NCI-H1105 (cell line): ENCODE data around the gene ARHGAP29.

Experiments
- DNase-seq: peaks from one replicate; lab custom pipeline; 2025; lab: John Stamatoyannopoulos, UW

The ARHGAP29 gene

GRCh38 chr1:94234615-94235014 lies 2.8 kb downstream of the ARHGAP29 start:
- DNase-seq, result no peak

DNA sequence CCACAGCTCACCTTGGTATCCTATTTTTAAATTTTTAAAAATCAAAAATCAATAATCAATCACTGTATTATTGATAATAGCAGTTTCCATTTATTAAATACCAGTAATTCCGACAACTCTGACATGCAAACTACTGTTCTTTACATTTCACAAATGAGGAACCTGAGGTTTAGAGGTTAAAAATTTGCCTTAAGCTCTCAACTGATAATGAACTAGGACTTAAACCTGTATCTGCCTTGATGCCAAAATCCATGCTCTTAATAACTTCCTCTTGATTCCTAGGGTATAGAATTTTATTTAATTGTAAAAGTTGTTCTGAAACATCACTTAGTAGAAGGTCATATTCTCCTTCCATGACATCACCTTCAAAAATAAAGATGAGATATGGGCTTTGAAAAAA lies 5.6 kb downstream of the ARHGAP29 start:
- no peak for DNase-seq

DNA sequence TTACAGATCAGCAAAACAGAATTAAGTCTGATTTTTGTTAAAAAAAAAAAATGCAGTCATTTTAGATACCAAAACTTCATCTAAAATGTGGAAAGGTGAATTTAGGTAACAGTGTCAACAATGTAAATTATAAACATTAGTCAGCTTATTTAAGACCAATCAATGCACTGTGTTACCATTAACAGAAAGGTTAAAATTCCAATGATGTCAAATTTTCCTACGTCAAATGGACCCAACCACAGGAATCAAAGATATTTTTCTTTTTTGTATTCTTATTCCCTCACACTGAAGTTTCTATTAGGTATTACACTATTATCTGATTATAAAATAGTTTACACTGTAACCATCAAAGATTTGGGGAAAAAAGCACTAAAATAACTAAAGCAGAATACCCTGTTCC lies 6.5 kb downstream of the ARHGAP29 start:
- DNase-seq, result no peak

- no peak for DNase-seq
Observed at GRCh38 chr1:94228640-94229375, 8.6 kb downstream of the ARHGAP29 start.

- DNase-seq, result no peak
Observed at GRCh38 chr1:94227624-94228023, 9.8 kb downstream of the ARHGAP29 start.

GRCh38 chr1:94225845-94226244 lies 11.5 kb downstream of the ARHGAP29 start:
- DNase-seq, result no peak

GRCh38 chr1:94218332-94218731 lies 19.1 kb downstream of the ARHGAP29 start:
- no peak for DNase-seq

DNA sequence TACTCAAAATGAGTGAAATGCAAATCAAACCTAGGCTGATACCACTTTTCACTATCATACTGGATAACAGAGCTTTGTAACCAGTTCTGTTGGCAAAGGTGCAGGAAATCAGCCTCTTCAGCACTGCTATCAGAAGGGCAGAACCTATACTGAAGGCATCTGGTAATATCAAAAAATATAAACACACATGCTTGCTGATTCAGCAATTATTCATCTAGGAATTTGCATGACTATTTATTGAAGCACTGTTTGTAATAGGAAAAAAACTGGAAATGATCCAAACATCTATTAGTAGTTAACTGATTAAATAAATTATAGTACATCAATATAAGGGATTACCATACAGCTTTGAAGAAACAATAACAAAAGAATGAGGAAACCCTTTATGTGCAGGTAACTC lies 21.4 kb downstream of the ARHGAP29 start:
- no peak for DNase-seq

- DNase-seq, result no peak
Observed at GRCh38 chr1:94209982-94210381, 27.4 kb downstream of the ARHGAP29 start.

DNA sequence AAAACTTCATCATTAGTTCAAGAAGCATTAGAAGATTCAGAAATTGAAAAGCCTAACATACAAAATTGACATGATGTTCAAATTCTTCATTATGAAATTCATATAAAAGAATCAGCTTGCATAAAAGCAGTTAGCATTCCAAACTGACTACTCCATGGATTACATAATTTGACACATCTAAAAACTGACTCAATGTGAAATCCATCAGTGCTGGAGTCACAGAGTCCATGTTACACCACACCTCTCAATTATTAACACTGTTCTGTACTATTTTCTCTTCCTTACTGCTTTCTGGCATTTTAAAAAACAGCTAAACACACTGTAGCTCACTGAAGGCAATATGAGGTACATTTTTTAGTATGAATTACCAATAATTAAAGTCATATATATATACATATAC lies 28.0 kb downstream of the ARHGAP29 start:
- no peak for DNase-seq

DNA sequence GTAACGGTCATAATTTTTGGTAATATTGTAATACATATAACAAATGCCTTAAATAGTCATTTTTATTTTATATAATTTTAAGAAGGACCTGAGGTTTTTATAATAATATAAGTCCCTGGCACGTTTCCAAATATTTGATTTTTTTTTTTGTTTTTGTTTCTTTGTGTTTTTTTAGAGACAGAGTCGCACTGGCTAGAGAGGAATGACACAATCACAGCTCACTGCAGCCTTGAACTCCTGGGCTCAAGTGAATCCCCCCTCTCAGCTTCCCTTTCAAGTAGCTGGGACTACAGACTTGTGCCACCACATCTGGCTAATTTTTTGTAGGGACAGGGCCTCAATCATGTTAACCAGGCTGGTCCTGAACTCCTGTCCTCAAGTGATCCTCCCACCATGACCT lies 29.7 kb downstream of the ARHGAP29 start:
- DNase-seq, result no peak

DNA sequence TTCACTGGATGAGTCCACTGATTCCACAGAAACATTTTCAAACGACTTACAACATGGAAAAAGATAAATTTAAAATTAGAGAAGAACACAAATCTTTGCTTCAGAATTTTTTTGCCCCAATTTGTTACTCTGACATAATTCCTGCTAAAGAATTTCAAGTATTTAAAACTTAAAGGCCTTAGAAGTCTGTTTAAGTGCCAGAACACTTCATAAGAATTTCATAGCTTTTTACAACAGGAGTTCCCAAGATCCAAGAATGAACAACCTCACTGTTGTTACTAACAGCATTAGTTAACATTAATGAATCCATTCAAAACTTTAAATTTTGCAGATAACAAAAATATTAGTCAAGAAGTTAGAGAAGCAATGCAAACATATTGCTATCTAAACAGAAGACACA lies 31.7 kb downstream of the ARHGAP29 start:
- no peak for DNase-seq

DNA sequence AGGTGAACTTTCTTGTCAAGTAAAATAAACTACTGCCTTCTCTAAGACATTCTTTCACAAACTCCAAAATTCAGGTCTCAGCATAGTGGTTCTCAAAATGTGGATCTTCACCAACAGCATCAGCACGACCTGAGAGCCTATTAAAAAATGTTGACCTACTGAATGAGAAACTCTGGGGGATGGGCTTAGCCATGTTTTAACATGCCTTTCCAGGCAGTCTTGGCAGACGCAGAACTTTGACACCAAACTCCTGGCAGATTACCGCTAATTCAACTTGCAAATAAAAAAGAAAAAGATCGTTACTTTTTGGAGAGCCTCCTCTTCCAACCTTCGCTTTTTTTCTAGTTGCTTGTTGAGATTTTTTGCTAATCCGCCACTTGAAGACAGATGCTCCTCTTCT lies 35.1 kb downstream of the ARHGAP29 start:
- DNase-seq, result no peak

DNA sequence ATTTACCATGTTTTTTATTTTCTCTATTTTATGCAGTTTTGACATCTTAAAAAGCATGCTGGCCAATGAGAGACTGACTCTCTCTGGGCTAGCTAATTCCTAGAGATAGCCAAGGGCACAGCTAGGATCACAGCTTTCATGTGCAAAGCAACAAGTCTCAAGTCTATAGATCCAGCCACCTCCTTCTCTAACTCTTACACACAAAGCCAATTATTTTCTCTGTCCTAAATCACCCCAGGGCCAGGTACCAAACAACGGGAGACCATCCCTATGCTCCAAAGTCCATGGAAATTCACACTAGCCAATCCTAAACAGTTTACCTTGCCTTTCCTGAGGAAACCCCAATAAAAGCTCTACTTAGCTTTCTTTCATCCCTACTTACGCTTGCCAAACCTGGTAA lies 38.0 kb downstream of the ARHGAP29 start:
- DNase-seq, result no peak

GRCh38 chr1:94194079-94194865 lies 43.1 kb downstream of the ARHGAP29 start:
- no peak for DNase-seq

DNA sequence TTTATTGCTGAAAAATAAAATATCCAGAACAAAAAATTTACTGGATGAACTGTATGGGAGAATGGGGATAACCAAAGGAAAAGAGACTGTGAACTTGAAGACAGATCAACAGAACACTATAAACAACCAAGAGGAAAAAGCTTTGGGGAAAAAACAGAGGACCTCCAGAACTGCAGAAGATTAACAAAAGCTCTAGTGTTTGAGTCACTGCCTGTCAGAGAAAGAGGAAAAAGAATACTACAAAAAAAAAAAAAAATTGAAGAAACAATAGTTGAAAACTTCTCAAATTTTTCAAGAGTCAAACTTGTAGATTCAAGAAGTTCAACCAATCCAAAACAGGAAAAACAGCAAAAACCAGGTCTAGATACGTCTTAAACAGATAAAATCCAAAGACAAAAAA lies 44.3 kb downstream of the ARHGAP29 start:
- no peak for DNase-seq

- DNase-seq, result no peak
Observed at GRCh38 chr1:94191216-94191615, 46.2 kb downstream of the ARHGAP29 start.

GRCh38 chr1:94186946-94187345 lies 50.4 kb downstream of the ARHGAP29 start:
- no peak for DNase-seq

- no peak for DNase-seq
Observed at GRCh38 chr1:94183197-94183815, 54.1 kb downstream of the ARHGAP29 start.

GRCh38 chr1:94182191-94182590 lies 55.2 kb downstream of the ARHGAP29 start:
- no peak for DNase-seq

DNA sequence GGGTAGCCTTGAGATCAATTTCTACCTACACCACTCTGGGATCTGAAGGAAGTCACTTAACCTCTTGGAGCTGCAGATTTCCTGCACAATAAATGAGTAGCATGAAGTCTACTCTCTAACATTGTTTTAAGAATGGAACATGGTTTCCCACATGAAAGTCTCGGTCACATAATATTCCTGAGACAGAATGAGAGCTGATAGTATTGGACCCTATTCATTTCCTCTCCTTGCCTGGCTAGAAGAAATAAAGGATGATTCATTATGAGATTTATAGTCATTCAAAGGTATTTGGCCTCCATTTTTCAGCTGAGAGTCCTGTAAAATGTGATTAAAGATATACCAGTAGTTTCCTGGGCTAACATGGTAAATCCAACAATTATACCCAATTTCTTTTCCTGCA lies 56.7 kb downstream of the ARHGAP29 start:
- no peak for DNase-seq

GRCh38 chr1:94178901-94179300 lies 58.5 kb downstream of the ARHGAP29 start:
- DNase-seq, result no peak

GRCh38 chr1:94169126-94169525 lies 68.3 kb downstream of the ARHGAP29 start:
- no peak for DNase-seq
